ENCODE data around the gene ARHGAP18.

Gene ARHGAP18

DNA sequence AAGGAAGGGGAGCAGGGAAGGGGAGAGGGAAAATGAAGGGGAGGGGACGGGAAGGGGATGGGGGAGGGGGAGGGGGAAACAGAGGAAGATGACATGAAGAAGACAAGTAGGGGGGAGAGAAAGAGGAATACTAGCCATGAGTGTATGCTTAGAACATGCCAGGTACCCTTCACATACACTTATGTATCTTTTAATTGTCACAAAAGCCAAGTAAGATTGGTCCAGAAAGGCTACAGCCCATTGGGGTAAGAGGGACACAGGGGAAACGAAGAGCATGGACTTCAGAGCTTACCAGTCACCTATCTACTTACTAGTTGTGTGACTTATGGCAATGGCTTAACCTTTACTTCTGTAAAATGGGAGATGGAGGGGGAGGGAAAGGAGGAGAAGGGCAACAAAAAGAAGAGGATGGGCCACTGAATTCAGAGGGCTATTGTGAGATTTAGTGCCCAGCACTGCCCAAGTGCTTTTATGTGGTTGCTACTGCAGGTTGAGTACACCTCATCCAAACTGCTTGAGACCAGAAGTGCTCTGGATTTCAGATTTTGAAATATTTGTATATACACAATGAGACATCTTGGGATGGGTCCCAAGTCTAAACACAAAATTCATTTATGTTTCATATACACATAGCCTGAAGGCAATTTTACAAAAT lies 90.3 kb downstream of the ARHGAP18 start:
- no peak for DNase-seq

DNA sequence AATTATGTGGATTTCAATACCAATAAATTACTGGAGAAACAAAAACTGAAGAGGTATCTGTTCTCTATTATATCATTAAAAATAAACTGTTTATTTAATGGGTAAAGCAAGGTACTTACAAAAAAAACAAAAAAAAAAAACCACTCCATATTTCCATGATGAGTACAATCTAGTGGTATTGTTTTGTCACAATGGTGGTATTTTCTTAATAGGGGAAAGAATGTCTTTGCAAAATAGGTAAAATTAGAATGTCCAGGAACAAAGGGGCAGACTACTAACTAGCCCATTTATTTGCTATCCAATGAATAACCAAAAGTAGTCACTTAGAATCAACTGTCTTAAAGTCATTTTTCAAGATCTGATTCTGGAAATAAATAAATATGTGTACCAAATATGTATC lies 92.0 kb downstream of the ARHGAP18 start:
- no peak for DNase-seq

DNA sequence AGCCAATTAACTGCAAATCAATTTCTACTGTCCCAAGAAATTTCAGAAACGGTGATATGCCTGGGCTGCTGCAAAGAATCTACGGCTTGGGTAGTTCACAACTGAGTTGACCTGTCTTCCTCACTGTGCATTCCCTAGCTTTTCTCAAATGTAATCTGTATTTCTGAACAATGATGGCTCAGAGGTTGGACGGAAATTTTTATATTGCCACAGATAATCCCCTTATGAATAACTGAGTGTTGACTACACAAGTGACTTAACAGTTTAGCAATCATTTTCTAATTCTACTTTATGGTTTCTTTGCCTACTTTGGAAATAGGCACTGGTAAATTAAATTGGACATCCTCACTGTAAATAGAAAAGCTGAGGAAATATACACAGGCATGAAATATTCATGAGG lies 94.5 kb downstream of the ARHGAP18 start:
- DNase-seq, result no peak

DNA sequence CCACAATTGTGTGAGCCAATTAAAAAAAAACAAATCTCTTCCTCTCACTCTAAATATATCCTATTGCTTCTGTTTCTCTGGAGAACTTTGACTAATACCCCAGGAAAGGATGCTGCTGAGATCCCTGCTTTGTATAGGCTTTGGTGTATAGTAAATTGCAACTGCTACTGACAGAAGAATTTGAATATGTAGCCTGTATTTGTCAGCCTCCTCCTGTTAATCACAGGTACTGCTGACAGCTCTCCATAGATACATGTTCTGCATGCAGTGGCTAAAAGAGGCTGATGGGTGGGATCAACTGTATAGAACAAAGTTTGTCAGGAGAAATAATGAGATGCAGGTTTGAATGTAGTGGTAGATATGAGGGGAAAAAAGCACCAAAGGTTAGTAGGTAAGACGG lies 95.0 kb downstream of the ARHGAP18 start:
- DNase-seq, result no peak

DNA sequence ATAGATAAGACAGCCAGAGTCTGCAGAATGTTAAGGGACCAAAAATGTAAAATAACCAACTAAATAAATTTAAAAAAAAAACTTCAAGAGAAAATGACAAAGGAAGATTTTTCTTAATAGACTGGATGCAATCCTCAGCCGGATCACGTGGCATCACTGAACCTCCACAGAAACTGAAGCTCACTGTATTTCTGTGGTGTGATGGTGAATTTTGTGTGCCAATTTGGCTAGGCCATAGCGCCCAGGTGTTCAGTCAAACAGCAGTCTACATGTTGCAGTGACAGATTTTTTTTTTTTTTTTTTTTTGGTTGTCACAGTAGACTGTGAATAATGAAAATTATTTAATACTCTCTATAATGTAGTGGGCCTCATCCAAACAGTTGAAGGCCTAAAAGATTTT lies 95.5 kb downstream of the ARHGAP18 start:
- no peak for DNase-seq

DNA sequence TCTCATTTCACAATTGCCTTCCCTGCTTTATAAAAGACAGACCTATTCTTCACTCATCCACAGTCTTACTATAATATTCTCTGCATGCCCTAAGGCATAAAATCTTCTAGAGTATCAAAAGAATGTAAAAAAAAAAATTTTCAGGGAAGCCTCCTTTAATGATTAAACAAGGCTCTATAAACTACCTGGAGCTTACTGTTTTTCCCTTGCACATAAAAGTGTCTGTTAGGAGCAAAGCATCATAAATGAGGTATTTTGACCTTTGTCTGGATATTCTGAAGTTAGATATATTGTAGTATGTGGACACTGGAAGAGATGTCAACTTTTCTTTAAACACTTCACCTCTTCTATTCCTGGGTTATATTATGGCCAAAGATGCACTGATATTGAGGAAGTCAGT lies 97.5 kb downstream of the ARHGAP18 start:
- no peak for DNase-seq

DNA sequence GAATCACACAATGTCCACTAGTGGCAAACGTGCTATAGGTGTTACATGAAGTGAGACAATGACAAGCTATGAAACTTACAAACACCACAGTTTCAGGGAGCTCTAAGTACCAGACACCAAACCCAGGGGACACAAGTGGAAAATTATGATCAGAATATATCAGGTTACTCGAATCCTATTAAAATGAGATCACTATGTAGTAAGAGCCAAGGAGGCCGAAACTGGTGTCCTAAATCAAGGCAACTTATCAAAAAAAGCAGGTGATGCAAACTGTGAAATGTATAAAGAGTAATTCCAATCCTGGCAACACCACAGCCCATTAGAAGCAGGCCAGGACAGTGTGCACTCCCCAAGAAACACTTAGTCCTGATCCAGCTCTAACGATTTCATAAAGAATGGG lies 100.3 kb downstream of the ARHGAP18 start:
- no peak for DNase-seq

DNA sequence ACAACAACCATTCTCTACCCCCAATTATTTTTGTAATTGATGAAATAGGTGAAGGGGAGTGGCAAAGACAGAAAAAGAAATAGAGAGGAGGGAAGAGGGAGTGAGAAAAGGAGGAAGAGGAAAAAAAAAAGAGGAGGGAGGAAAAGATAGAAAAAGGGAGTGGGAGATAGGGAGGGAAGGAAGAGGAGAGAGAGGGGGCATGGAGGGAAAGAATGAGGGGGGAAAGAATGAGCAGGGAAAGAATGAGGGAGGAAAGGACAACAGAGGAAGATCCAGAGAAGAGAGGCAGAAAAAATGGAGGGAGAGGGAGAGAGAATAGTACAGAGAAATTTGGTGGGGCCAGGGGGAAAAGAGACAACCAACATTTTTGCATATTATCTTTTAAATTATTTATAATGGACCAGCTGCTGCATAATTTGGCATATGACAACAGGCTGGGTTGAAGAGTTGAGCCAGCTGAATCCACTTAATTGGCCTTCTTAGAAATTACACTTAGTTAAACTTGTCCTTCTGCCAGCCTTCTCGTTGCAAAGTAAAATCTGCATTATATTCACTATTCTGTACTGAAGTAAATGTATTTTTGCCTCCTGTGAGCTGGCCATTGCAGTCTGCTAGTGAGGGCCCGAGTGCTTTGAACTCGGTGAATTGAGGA lies 101.0 kb downstream of the ARHGAP18 start:
- no peak for DNase-seq

DNA sequence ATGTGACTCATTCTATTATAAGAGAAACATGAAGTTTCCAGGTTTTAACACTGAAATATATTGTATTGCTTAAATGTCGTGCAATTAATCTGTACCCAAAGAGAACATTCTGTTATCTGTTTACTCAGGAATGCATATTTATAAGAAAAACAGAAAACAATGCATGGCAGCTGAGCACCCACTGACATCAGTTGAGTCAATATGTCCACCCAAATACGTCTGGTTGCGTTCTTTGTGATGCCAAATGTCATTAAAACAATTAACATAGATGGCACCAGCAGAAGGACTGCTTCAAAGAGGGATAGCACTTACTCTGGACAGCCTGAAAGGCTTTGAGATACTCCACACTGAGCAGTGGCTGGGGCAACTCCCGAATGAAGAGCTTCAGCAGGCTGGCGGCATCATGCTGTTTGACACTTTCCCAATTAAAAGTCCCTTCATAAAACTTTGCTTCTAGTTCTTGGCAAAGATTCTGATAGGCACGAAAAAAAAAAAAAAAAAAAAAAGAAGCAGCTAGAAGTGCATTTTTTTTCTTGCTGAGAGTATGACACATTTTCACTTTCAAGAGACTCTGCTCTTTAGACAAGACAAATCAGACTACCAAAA lies 102.3 kb downstream of the ARHGAP18 start:
- no peak for DNase-seq

DNA sequence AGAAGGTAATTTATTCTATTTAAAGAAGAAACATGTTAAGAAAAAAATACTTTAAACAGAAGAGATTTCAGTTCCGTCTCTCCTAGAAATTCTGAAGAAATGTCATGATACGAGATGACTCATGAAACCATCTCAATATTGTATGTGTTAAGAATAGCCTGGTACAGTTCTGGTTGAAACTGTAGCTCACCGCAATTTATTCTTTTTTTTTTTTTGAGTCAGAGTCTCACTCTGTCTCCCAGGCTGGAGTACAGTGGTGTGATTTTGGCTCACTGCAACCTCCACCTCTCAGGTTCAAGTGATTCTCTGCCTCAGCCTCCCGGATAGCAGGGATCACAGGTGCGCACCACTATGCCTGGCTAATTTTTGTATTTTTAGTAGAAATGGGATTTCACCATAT lies 103.3 kb downstream of the ARHGAP18 start:
- DNase-seq, result no peak

DNA sequence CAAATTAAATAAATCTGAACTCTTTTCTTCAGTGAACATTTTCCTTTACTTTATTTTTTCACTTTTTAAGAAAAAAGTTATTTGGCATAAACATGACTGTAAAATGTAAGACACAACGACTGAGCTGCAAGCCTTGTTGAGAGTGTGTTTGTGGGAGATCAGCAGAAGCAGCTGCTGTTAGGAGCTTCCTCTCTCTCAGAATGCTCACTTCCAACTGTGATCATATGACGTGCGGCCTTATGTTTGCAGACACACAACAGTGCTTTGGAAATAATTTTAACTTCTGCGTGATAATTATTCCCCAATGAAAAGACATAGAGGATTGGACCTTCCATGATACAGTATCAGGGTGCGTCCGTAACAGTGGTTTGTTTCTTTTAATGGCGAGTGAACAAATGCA lies 104.0 kb downstream of the ARHGAP18 start:
- no peak for DNase-seq

DNA sequence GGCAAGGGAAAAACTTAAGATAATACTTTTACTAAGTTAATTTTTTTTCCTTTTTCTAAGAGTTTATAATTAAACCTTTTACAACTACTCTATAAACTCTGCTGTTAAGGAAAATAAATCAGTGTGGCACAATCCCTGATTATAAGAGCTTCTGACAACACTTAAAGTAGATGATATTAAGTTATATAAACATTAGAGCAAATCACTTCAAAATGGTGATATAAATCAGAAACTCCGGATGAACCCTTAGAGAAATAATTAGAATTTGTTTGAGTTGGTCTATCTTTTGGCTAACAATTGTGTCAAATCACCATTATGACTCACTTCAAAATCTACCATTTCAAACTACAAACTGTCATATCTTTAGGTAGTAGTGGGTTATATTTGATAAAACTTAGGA lies 104.9 kb downstream of the ARHGAP18 start:
- DNase-seq, result no peak

DNA sequence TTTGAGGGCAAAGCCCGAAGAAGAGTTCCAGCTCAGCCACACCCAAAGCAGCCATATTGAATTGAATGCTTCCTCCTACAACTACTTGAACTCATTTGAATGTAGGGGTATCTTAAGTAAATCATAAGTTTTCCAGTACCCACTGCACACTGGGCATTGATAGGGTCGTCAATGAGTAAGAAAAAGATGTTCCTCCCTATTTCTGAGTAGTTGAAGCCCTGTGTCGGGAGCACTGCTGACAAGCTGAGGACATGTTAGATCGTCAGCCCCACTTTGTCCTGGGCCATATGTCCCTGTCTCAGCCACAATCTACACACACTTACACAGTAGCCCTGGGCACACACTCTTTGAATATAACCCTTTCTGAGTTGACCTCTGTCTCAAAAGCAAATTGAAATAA lies 105.7 kb downstream of the ARHGAP18 start:
- DNase-seq, result no peak

DNA sequence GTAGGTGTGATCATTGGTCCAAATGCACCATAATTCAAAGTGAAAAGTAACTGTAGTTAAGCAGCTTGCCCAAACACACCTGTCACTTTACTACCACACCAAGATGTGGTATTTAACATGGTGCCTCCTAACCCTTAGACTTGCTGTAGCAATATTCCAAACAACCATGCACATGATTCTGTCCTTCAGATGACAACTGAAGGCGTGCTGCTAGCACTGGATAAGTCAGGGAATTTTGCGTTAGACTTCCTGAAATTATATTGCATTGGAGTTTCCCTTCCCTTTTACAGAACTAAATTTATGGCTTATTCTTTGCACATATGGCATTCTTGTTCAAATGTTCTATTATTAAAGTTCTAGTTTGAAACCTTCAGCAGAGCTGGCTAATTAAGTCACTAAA lies 106.2 kb downstream of the ARHGAP18 start:
- no peak for DNase-seq

DNA sequence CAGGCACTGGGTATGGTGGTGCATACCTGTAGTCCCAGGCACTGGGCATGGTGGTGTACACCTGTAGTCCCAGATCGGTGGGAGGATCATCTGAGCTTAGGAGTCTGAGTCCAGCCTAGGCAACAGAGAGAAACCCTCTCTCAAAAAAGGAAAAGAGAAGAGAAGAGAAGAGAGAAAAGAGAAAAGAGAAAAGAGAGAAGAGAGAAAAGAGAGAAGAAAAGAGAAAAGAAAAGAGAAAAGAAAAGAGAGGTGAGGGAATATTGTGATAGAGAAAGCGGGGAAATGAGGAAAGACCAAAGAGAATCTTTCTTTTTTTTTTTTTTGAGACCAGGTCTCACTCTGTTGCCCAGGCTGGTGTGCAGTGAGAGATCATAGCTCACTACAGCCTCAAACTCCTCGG lies 108.7 kb downstream of the ARHGAP18 start:
- DNase-seq, result no peak

DNA sequence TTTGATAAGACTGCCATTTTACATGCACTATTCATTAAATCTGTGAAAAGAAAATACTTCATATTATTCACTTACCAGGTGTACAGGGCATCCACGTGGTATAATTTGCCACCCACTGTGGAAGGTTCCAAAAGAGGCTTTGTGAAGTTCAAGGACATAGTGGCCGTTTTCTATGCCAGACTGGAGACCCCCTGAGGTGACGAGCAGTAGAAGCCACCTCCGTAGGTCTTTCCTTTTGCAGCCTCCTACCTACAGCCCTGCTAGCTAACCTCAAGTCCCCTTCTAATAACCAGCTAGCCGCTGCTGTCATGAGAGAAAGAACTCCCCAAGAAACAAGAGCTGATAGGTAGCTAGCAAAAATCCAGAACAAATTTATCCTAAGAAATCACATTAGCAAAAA lies 110.5 kb downstream of the ARHGAP18 start:
- no peak for DNase-seq

DNA sequence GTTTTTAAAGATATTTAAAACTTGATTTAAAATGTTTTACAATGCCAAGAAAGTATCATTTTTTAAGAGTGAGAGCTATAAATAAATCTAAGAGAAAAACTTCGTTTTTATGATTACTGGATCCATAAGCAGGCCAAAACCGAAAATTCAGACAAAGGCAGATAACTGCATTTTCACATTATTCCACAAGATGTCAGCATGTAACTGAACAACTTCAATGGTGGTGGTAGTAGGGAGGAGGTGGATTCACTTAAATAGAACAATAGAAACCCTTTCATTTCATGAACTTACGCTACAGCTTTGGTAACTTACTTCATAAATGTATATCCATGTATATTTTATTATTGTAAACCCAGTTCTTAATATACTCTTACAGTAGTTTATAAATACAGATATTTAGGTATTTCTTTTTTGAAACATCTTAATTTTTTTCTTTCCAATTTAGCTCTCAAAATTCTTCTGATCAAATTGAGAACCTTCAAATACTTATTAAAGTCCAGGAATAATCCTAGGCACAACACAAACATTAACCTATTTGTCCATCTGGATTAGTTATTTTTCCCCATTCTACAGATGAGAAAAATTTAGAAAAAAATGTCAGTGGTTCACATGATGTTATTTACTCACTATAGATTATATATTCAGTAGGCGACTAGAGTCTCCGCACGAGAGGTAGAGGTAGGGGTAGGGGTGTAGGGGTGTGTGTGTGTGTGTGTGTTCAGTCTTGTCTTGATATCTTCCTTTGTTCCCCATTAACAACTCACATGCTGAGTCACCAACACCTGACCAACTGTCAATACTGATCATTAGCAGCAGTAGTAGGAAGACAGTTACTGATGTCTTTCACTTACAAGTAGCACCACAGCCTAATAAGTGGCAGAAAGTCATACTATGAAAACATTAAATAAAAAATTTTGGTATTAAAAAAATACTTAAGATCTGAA lies 111.5 kb downstream of the ARHGAP18 start:
- DNase-seq, result peak; percentile 41

DNA sequence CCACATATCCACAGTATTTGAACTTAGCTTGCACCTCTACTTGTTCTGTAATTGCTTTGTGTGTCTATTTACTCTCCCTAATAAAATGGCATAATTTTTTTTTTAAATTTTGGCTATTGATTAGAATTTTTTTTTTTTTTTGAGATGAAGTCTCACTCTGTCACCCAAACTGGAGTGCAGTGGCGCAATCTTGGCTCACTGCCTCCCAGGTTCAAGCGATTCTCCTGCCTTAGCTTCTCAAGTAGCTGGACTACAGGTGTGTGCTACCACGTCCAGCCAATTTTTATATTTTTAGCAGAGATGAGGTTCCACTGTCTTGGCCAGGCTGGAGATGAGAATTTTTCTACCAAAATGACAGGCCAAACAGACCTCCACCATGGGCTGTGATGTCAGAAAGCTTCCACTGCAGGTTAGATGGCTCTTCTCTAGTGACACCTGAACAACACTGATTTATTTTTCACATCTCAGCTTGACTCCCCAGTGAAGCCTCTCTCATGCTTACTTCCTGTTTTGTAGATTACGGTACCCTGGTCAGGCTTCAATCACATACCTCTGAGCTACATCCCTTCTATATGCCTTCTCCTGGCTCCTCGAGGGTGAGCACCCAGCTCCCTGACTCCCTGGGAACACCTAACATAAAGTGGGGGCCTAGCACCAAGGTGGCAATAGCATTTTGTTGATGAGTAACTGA lies 112.8 kb downstream of the ARHGAP18 start:
- no peak for DNase-seq

DNA sequence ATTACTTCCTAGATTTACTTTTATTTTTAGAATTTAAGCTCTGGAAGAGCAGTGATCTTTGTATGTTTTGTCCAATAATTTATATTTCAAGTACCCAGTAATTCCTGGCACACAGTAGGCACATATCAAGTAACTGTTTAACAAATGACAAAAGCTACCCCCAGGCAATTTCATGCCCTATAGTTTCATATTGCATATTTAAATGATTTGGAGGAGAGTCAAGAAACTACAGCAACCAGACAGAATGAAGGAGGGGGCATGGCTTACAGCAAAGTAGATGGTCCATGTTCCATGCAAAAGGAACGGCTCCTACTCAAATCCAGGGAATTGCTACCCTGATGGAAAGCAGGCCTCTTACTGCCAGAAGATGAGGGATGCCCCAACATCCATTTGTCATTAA lies 113.5 kb downstream of the ARHGAP18 start:
- no peak for DNase-seq

DNA sequence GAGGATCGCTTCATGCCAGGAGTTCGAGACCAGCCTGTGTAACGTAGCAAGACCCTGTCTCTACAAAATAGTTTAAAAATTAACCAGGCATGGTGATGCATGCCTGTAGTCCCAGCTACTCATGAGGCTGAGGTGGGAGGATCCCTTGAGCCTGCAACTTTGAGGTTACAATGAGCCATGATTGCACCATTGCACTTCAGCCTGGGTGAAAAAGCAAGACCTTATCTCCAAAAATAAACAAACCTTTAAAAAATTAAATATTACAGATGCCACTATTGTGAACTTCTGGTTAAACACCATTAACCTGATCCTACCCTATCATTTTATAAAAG lies 116.8 kb downstream of the ARHGAP18 start:
- DNase-seq, result no peak

DNA sequence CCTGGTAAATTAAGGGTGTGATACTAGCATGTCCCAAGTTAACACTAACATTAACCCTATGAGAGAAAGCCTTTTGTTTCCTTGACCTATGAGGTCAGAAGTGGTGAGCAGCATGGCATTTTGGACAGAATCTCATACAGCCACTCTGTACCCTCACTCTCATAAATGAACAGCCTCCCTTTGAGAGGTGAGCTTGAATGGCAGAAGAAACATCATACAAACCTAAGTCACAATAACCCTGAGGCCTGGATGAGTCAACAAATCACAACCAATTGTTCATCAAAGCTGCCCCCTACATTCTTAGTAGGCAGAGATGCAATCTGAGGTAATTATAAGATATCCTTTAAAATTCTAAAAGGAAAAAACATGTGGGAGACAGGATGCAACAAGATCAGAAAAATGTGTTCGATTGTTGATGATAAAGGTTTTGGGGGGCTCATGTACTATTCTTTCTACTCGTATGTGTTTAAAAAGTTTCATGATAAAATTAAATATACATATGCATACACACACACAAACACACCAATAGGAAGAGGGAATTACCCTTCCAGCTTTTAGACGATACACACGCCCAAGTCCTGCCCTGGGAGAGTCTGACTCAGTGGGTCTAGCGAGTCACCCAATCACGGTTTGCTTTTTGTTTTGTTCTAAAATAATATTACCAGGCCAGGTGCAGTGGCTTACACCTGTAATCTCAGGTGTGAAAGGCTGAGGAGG lies 117.3 kb downstream of the ARHGAP18 start:
- no peak for DNase-seq

All from right kidney (tissue), 1 donor.